SK-N-DZ (cell line): Measurements from ENCODE around the gene PXDC1.
"Not testable (repeated sequence)": the region's sequence is repeated elsewhere in the genome, so short reads cannot be mapped to it uniquely, and the experiment has no call there.

ENCODE experiments used
- DNase-seq: peaks from one replicate; pipeline ENCODE4 v3.0.0-alpha.2; 2015; ENCODE audit warnings: low spot score

Gene PXDC1

GRCh38 chr6:3732345-3733141 lies 19.0 kb downstream of the PXDC1 start:
- DNase-seq = peak; percentile 58

GRCh38 chr6:3731700-3732099 lies 19.8 kb downstream of the PXDC1 start:
- no peak for DNase-seq

- DNase-seq = no peak
Measured at GRCh38 chr6:3729603-3730344, 21.7 kb downstream of the PXDC1 start.

- no peak for DNase-seq
Measured at GRCh38 chr6:3727593-3728108, 23.9 kb downstream of the PXDC1 start.

- DNase-seq = no peak
Measured at GRCh38 chr6:3727036-3727435, 24.5 kb downstream of the PXDC1 start.

GRCh38 chr6:3726421-3726820 lies 25.1 kb downstream of the PXDC1 start:
- DNase-seq = no peak

GRCh38 chr6:3725145-3726047 lies 26.1 kb downstream of the PXDC1 start:
- no peak for DNase-seq

GRCh38 chr6:3724451-3725144 lies 26.9 kb downstream of the PXDC1 start:
- no peak for DNase-seq

- DNase-seq = no peak
Measured at GRCh38 chr6:3723966-3724365, 27.5 kb downstream of the PXDC1 start.

- DNase-seq = no peak
Measured at GRCh38 chr6:3723251-3723650, 28.3 kb downstream of the PXDC1 start.

- no peak for DNase-seq
Measured at GRCh38 chr6:3722785-3723184, 28.7 kb downstream of the PXDC1 start.

- DNase-seq = no peak
Measured at GRCh38 chr6:3721810-3722621, 29.5 kb downstream of the PXDC1 start.

- not testable (repeated sequence) for DNase-seq
Measured at GRCh38 chr6:3720770-3721169, 30.7 kb downstream of the PXDC1 start.

GRCh38 chr6:3719462-3720308 lies 31.8 kb downstream of the PXDC1 start:
- DNase-seq = no peak

GRCh38 chr6:3718407-3718806 lies 33.1 kb downstream of the PXDC1 start:
- no peak for DNase-seq

GRCh38 chr6:3715285-3715684 lies 36.2 kb downstream of the PXDC1 start:
- no peak for DNase-seq

- DNase-seq = no peak
Measured at GRCh38 chr6:3714768-3715167, 36.7 kb downstream of the PXDC1 start.

- DNase-seq = no peak
Measured at GRCh38 chr6:3714111-3714510, 37.4 kb downstream of the PXDC1 start.
